GM19397 (cell line): Measurements from ENCODE around the gene KYNU.
"Not testable (repeated sequence)": the region's sequence is repeated elsewhere in the genome, so short reads cannot be mapped to it uniquely, and the experiment has no call there.

ENCODE experiments used
- ATAC-seq: cut with Tn5 transposase; IDR thresholded peaks from one replicate; pipeline ENCODE4 v1.9.1; 2021; ENCODE audit warnings: mild to moderate bottlenecking, moderate library complexity; ENCODE audit not compliant: unreplicated experiment

The KYNU gene

DNA sequence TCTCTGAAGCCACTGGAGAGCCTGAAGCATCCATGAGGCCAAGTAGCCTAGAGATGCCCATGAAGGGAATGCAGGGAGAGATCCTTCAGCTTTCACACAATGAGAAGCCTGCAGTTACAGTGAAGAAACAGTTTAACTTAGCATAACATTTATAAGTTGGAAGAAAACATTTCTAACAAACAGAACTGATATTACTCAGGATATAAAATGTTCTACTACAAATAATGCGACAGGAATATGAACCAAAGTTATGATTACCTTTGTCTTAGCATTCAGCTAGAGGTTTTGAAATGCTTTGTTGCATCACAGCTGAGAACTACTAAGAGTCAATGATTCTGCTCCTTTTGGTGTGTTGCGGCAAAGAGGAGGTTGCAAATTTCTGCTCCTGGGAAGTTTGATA is 6.9 kb upstream of the KYNU start:
- ATAC-seq, result no peak

DNA sequence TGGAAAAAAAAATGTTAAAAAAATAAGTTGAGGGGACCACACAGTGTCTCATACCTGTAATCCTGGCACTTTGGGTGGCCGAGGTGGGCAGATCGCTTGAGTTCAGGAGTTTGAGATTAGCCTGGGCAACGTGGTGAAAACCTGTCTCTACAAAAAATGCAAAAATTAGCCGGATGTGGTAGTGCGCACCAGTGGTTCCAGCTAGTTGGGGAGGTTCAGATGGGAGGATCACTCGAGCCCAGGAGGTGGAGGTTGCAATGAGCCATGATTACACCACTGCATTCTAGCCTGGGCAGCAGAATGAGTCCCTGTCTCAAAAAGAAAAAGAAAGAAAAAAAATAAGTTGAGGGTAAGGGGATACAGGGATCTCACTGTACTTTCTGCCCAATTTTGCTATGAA is 6.1 kb upstream of the KYNU start:
- no peak for ATAC-seq

DNA sequence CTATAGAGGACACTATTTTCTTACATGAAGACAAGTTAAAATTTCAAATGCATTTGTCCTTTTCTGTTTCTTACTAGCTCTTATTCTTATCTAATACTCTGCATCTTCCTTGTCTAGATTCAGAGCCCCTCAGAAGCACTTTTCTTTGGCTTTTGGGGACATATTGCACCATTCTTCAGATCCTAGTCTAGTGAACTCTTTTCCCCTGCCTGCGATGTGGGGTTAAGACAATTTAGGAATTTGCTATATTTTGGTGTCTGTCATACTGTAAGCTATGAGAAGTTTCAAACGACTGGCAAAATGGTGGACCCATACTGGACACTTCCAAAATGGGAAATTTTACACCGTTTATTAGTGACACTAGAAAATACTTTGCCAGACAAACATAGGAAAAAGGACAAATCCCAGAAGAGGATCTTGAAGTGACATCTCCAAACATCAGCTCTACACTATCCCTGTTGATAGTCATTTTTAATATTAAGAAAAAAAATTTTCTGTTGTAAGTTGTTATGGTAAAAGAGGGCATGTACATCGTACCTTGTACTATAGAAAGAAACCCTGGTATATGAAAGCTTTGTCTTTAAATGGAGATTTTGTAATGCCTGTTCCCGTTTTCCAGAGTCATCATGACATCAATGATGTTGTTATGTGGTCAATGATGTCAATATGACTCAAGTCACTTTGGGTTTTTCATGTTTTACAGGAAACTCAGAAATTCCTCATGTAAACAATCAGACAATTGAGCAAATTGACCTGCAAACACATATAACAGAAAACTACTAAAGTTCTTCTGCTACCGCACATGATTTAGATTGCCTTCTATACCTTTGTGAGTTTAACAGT is 4.4 kb upstream of the KYNU start:
- ATAC-seq, result no peak

DNA sequence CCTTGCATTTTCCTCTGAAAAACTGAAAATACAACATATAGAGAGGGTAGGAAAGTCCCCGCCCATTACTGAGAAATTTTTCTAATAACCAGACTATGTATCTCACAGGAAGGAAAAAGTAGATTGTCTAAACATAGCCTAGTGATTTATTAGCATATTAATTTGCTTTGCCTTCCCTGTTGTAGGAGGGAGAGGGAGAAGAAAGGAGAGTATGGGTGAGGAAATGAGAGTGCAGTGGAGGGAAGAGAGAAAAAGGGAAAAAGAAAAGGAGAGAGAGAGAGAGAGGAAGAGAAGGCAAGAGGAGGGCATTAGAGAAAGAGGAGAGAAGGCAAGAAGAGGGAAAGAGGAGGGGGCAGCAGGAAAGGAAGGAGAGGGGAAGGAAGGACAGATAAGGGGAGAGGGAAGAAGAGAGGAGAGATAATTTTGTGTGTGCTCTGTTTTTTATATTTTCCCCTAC is 3.6 kb upstream of the KYNU start:
- ATAC-seq, result no peak

DNA sequence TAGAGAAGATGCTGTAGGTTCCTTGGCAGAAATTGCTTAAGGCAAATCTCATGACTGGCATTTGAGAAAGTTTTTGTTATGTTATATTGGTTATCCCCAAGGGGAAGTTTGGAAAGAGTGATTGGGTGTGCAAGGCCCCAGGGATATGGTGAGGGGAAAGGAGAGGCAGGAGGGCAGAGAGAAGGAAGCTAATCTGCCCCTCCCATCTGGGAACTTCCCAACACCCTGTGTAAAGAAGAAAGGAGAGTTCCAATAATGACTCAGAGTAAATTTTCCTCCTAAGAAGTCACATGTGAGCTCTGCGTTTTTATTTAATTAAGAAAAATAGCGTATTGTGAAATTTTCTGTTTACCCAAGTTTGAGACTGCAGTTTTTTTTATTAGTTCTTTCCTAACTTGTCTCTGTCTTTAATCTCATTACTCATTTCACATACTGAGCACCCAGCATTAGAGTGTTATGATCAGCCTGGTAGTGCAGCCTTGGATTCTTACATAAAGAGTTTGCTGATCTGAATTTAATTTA is 3.1 kb upstream of the KYNU start:
- no peak for ATAC-seq

DNA sequence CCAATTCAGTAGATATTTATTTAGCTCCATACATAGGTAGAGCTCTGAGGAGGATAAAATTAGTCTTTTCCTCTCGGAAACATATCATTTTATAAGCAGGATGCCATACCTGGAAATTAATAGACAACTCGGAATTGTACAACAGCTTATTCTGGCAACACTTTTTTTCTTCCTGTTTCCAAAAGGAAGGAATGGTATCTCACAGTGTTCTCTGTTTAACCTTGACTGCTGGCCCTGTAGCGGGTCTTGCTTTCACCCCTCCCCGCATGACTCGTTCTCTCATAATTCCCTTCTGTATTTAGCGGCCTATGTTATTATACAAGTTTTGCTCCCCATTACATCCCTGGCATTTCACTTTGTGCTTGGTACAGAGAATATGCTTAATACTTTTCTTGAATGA is 2.5 kb upstream of the KYNU start:
- no peak for ATAC-seq

DNA sequence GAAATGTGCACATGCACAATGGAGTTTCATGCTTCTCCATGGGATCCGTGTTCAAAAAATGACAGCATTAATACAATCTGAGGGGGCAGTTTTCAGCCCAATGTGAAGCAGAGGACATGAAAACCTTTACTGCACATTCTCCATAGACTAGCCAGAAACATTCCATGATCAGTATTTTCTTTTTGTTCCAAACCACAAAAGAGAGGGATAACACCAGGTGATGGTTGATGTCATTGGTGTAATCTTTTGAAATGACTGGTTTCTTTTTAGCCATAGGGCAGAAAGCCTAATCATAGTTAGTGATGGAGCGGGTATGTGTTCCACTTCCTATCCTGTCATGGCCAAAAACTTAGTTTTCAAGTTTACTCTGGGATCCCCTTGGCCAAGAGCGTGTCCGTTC is 1.8 kb upstream of the KYNU start:
- ATAC-seq, result no peak

DNA sequence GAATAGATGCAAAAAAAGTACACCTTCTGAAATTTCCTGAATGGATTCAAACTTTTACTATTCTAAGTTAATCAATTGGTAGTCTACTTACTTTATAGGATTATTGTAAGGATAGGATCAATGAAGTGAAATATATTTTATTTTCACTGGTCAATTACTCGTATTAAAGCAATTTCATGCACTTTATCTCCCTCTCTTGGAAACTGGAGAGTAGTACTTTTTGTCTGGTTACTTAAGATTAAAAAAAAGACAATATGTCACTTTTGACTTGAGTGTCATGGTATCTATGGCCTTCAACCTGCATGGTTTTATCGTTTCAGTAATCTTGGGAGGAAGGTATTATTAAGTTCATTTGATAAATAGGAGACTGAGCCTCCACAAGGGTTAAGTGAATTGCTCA is 1.0 kb upstream of the KYNU start:
- no peak for ATAC-seq

DNA sequence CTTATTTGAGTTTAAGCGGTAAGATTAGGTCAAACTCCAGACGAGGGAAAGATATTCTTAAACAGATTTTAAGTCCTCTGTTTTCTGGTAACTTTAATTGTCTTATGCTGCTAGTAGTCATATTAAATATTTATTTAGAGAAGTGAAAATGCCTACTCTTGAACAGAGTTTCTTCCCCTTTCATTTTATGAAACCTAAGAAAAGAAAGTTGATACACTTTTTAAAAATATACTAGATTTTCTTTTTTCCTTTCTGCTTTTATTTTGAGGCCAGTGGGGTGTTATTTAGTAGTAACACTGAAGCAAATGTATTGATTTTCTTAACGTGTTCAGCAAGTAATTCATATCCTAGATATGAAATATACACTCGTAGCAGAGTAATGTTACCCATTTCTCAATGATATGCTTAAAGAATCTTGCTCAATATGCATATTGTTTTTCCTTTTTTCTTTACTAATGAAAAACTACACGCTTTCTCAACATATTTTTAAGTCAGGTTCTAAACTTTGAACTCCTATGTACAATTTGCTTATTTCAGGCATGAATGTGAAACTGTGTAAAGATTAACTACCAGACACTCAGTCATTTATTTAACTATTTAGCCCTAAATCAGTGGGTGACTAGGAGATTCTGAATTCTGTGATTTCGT is 691 bp downstream of the KYNU start:
- no peak for ATAC-seq

DNA sequence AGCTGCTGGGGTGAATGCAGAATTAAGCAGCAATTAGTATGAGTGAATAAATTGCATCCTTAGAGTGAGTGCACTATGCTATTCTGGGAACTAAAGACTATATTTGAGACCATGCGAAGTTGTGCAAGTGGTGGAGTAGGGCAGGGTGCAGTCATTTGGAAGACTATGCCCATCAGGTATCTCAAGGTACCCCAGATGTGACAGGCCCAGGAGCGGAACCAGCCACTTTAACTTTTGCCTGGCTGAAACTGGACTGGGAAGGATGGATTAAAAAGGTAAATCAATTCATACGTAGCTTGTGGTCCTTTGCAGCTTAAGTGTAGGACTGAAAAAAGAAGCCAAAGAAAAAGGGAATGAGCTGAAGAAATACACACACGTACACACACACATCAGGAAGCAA is 1.7 kb downstream of the KYNU start:
- no peak for ATAC-seq

DNA sequence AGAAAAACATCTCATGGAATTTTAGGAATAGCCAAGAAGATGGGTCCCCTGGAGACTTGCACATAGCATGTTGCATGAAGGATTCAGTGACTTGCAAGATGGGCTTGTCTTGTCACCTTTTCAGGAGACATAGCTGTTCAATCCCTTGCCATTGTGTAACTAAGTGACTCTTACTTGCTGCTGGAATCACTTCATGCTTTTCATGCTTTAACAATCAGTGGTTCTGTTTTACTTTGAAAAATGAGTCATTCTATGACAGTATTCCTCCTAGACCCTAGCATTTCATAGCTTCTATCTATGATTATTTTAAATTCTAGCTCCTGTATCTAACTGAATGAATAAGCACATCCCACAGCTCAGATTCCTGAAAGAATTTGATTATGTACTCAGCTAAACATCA is 2.8 kb downstream of the KYNU start:
- no peak for ATAC-seq

DNA sequence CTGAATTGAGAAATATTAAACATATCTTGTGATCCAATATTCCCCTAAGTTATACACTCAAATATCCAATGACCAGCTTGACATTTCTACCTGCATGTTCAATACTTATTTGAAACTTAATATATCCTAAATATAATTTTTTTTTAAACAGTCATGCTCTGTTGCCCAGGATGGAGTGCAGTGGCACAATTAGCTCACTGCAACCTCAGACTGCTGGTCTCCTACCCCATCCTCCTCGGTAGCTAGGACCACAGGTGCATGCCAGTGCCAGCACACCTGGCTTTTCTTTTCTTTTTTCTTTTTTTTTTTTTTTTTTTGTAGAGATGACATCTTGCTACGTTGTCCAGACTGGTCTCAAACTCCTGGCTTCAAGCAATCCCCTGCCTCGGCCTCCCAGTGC is 4.2 kb downstream of the KYNU start:
- no peak for ATAC-seq

DNA sequence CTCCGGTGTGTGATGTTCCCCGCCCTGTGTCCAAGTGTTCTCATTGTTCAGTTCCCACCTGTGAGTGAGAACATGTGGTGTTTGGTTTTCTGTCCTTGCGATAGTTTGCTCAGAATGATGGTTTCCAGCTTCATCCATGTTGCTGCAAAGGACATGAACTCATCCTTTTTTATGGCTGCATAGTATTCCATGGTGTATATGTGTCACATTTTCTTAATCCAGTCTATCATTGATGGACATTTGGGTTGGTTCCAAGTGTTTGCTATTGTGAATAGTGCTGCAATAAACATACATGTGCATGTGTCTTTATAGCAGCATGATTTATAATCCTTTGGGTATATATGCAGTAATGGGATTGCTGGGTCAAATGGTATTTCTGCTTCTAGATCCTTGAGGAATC is 5.0 kb downstream of the KYNU start:
- ATAC-seq, result not testable (repeated sequence)

DNA sequence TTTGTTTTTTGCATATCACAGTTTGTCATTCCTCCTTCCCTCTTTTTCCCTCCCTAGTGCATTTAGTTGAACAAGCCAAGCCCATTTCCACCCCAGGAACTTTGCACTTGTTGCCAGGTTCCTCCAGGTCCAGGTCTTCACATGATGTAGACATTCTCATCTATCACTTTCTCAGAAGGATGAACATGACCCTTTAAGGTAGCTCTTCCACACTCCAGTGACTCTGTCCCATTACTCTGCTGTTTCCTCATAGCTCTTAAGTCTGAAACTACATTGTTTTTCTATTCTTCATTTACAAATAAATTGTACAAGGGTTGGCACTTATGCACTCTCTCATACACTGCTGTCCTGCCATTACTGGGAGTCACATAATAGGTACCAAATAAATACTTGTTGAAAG is 6.1 kb downstream of the KYNU start:
- ATAC-seq, result no peak

DNA sequence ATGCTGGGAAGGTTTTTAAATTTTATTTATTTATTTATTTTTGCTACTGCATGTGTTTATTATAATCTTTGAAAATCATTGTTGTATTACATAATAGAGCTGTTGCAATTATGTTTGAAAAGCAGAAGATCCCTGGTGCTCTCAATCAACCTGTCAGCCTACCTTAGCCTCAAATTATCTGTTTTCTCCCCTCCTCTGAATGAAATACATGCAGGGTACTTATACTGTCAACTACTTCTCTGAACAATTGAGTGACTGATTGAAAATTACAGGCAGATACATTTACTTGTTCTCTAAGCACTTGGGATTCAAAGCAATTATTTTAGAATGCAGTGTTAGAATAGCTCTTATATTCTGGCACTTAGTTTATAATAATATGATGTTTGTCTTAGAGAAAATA is 8.1 kb downstream of the KYNU start:
- ATAC-seq, result no peak

DNA sequence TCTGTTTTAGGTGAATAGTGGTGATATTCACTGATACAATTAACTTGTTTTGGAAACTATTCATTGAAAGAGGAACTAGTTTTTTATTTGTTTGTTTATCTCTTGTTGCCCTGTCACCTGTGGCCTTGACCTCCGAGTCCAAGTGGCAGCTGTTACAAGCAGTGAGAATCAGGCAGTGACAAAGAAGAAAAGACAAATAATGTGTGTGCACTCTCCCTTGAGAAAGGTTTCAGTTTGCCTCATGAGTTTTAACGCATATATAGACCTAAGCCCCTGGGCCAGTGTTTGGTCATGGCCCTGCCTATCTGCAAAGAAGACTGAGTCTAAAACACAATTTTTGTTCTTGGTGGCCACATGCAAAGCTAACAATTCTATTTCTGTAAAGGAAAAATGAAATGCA is 15.3 kb downstream of the KYNU start:
- peak; percentile 99 for ATAC-seq

DNA sequence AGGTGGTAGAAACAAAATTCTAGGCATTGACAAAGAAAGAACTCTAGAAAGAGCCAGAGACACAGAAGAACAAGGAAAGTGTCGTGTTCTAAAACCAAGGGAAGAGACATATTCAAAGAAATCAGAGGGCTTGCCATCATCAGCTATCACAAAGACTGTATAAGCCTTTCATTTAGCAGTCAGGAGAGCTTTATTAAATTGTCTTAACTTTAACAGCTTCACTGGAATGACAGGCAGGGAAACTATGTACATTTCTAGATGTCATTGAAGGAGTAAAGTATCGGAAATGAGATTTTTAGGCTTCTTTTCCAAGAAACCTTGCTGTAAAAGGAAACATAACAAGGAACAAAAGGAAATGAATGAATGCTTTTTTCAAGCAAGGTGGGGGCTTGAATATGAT is 15.8 kb downstream of the KYNU start:
- no peak for ATAC-seq

DNA sequence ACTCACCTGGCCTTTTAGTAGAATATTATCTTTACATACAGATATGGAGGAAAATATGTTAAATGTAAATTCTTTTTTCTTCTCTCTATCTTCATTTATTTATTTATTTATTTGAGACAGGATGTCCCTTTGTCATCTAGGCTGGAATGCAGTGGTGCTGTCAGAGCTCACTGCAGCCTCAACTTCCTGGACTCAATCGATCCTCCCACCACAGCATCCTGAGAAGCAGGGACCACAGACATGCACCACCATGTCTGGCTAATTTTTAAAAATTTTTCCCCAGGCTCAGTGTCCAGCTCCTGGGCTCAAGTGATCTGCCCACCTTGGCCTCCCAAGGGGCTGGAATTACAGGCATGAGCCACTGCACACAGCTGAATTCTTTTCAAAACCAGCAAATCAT is 20.3 kb downstream of the KYNU start:
- ATAC-seq, result no peak

DNA sequence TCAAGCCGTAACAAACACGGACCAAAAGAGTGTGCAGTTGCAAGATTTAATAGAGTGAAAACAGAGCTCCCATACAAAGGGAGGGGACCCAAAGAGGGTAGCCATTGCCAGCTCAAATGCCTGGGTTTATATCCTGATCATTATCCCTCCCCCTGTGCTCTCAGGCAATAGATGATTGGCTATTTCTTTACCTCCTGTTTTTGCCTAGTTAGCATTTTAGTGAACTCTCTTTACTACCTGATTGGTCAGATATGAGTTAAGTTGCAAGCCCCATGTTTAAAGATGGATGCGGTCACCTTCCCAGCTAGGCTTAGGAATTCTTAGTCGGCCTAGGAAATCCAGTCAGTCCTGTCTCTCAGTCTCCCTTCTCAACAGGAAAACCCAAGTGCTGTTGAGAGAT is 22.9 kb downstream of the KYNU start:
- not testable (repeated sequence) for ATAC-seq

DNA sequence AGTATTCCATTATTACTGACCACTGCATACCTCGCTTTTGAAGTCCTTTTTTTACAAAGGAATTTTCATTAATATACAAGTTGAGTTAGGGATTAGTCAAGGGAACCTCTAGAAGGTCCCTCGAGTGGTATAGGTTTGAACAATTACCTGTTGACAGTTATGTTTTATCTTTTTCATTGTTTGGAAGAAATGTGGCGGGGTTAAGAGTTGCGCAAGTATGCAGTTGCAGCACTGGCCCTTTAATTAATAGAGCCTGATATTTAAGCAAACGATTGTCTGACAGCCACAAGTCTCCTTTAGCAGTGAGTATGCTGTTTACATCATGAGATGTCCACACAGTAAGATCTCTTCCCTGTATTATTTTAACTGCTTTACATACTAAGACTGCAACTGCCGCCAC is 24.3 kb downstream of the KYNU start:
- no peak for ATAC-seq

DNA sequence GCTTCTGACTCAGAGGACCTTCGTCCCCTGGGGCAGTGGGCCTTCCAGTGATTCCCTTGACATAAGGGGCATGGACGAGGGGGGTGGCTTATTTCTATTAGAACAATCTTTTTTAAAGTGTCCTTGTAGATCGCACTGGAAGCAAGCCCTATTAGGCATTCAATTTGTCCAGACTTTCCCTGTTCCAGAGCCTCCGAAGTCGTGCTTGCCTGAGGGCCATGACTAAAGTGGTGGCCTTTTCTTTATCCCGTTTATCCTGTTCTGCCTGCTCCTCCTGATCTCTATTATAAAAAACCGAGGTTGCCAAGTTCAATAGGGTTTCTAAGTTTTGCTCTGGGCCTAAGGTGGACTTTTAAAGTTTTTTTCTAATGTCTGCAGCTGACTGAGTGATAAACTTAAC is 26.3 kb downstream of the KYNU start:
- ATAC-seq, result not testable (repeated sequence)

DNA sequence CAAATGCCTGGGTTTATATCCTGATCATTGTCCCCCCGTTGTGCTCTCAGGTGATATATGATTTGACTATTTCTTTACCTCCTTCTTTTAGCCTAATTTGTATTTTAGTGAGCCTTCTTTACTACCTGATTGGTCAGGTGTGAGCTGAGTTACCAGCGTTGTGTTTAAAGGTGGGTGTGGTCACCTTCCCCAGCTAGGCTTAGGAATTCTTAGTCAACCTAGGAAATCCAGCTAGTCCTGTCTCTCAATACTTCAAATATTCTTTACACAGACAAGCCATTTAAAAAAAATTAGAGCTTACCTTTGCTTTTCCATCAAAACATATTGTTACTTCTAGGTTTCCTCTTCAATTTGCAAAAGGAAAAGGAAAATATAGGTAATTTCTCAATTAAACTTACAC is 30.2 kb downstream of the KYNU start:
- no peak for ATAC-seq
